EL (cell line): Measurements from ENCODE around the gene LRRC51.
"Not testable (repeated sequence)": the region's sequence is repeated elsewhere in the genome, so short reads cannot be mapped to it uniquely, and the experiment has no call there.

Experiments
- DNase-seq: peaks from one replicate; pipeline ENCODE4 v3.0.0-alpha.2; 2016

Gene LRRC51

GRCh38 chr11:72111300-72112142, 30.9 kb downstream of the LRRC51 start:
- no peak for DNase-seq

- peak; percentile 100 for DNase-seq
Measured at GRCh38 chr11:72112143-72112977, 31.7 kb downstream of the LRRC51 start, which contains the start of gene ANAPC15. TSS of gene ANAPC15 (minus strand) at chr11:72112695. CDS start at chr11:72111276, 1,419 bp downstream.

- peak; percentile 95 for DNase-seq
Measured at GRCh38 chr11:72112978-72113808, 32.5 kb downstream of the LRRC51 start.

GRCh38 chr11:72114570-72114969, 33.9 kb downstream of the LRRC51 start:
- peak; percentile 59 for DNase-seq

- DNase-seq = peak; percentile 53
Measured at GRCh38 chr11:72116019-72116755, 35.5 kb downstream of the LRRC51 start.

GRCh38 chr11:72119198-72119597, 38.5 kb downstream of the LRRC51 start:
- no peak for DNase-seq

- no peak for DNase-seq
Measured at GRCh38 chr11:72120930-72121329, 40.3 kb downstream of the LRRC51 start.

- no peak for DNase-seq
Measured at GRCh38 chr11:72122607-72123006, 42.0 kb downstream of the LRRC51 start.

GRCh38 chr11:72123117-72123653, 42.5 kb downstream of the LRRC51 start:
- peak; percentile 23 for DNase-seq

GRCh38 chr11:72124046-72124445, 43.4 kb downstream of the LRRC51 start:
- no peak for DNase-seq

GRCh38 chr11:72125956-72126355, 45.3 kb downstream of the LRRC51 start:
- no peak for DNase-seq

- no peak for DNase-seq
Measured at GRCh38 chr11:72127923-72128322, 47.3 kb downstream of the LRRC51 start.

- DNase-seq = no peak
Measured at GRCh38 chr11:72129381-72129780, 48.7 kb downstream of the LRRC51 start.

- DNase-seq = no peak
Measured at GRCh38 chr11:72132646-72133045, 52.0 kb downstream of the LRRC51 start.

- not testable (repeated sequence) for DNase-seq
Measured at GRCh38 chr11:72135473-72135872, 54.8 kb downstream of the LRRC51 start, which contains the start of gene FOLR3. TSS of gene FOLR3 (plus strand) at chr11:72135725. CDS start at chr11:72135953, 228 bp downstream.

- DNase-seq = peak; percentile 30
Measured at GRCh38 chr11:72135891-72136683, 55.4 kb downstream of the LRRC51 start.

- no peak for DNase-seq
Measured at GRCh38 chr11:72136684-72137262, 56.1 kb downstream of the LRRC51 start.

- no peak for DNase-seq
Measured at GRCh38 chr11:72138821-72139390, 58.3 kb downstream of the LRRC51 start.

GRCh38 chr11:72139500-72139899, 58.9 kb downstream of the LRRC51 start:
- no peak for DNase-seq

- DNase-seq = peak; percentile 59
Measured at GRCh38 chr11:72140661-72141060, 60.0 kb downstream of the LRRC51 start.
